ENCODE results near the gene NUDT8.
"Not testable (repeated sequence)": the region's sequence is repeated elsewhere in the genome, so short reads cannot be mapped to it uniquely, and the experiment has no call there.

Gene NUDT8

DNA sequence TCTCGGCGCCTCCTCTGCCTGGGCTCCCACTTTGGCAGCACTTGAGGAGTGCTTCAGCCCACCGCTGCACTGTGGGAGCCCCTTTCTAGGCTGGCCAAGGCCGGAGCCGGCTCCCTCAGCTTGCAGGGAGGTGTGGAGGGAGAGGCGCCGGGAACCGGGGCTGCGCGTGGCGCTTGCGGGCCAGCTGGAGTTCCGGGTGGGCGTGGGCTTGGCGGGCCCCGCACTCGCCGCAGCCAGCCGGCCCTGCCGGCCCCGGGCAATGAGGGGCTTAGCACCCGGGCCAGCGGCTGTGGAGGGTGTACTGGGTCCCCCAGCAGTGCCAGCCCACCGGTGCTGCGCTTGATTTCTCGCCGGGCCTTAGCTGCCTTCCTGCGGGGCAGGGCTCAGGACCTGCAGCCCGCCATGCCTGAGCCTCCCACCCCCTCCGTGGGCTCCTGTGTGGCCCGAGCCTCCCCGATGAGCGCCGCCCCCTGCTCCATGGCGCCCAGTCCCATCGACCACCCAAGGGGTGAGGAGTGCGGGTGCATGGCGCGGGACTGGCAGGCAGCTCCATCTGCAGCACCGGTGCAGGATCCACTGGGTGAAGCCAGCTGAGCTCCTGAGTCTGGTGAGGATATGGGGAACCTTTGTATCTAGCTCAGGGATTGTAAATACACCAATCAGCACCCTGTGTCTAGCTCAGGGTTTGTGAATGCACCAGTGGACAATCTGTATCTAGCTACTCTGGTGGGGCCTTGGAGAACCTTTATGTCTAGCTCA is 10.7 kb downstream of the NUDT8 start:
- not testable (repeated sequence) for ATAC-seq

DNA sequence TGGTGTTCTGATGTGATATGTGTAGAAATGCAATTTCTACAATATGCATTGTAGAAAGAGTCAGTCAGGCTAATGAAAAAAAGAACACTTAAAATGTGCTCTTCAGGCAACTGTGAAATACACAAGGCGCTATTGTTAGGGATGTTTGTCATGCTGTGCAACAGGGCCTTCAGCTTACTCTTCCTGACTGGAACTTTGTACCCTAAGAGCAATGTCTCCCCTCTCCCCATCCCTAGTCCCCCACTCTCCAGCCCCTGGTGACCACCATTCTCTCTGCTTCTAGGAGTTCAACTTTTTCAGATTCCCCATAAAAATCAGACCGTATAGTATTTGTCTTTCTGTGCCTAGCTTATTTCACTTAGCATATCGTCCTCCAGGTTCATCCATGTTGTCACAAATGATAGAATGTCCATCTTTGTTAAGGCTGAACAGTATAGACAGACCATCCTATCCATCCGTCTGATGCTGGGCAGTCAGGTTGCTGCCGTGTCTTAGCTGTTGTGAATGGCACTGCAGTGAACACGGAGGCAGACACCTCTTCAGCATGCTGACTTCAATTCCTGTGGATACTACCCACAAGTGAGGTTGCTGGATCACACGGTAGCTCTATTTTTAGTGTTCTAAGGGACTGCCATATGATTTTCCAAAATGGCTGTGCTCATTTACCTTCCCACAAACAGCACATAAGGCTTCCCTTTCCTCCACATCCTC is 12.3 kb downstream of the NUDT8 start:
- no peak for TF ChIP-seq POU6F1 (CRISPR knock-in tag; IDR thresholded peaks at IDR 0.05; ENCODE audit: borderline replicate concordance, low read depth)
- TF ChIP-seq ZNF70 (CRISPR knock-in tag; IDR thresholded peaks at IDR 0.05), result no peak
- TF ChIP-seq BACH2 (CRISPR knock-in tag; IDR thresholded peaks at IDR 0.05; ENCODE audit: borderline replicate concordance), result no peak
- no peak for TF ChIP-seq ZC3H10 (CRISPR knock-in tag; IDR thresholded peaks at IDR 0.05)
- no peak for TF ChIP-seq SNAI2 (CRISPR knock-in tag; IDR thresholded peaks at IDR 0.05)
- TF ChIP-seq ZNF565 (CRISPR knock-in tag; conservative IDR thresholded peaks at IDR 0.05; ENCODE audit: low read depth), result no peak
- TF ChIP-seq RARB (CRISPR knock-in tag; IDR thresholded peaks at IDR 0.05), result no peak
- no peak for TF ChIP-seq PPARA (CRISPR knock-in tag; IDR thresholded peaks at IDR 0.05; ENCODE audit: borderline replicate concordance)
- no peak for TF ChIP-seq TCF4 (CRISPR knock-in tag; IDR thresholded peaks at IDR 0.05; ENCODE audit: borderline replicate concordance)
- TF ChIP-seq ZFP3 (CRISPR knock-in tag; IDR thresholded peaks at IDR 0.05), result no peak
- TF ChIP-seq OSR1 (CRISPR knock-in tag; IDR thresholded peaks at IDR 0.05), result no peak
- no peak for TF ChIP-seq CSDC2 (CRISPR knock-in tag; IDR thresholded peaks at IDR 0.05)
- TF ChIP-seq, protein P1, sequence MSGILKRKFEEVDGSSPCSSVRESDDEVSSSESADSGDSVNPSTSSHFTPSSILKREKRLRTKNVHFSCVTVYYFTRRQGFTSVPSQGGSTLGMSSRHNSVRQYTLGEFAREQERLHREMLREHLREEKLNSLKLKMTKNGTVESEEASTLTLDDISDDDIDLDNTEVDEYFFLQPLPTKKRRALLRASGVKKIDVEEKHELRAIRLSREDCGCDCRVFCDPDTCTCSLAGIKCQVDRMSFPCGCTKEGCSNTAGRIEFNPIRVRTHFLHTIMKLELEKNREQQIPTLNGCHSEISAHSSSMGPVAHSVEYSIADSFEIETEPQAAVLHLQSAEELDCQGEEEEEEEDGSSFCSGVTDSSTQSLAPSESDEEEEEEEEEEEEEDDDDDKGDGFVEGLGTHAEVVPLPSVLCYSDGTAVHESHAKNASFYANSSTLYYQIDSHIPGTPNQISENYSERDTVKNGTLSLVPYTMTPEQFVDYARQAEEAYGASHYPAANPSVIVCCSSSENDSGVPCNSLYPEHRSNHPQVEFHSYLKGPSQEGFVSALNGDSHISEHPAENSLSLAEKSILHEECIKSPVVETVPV (CRISPR knock-in tag; IDR thresholded peaks at IDR 0.05), result no peak
- TF ChIP-seq, protein P2, sequence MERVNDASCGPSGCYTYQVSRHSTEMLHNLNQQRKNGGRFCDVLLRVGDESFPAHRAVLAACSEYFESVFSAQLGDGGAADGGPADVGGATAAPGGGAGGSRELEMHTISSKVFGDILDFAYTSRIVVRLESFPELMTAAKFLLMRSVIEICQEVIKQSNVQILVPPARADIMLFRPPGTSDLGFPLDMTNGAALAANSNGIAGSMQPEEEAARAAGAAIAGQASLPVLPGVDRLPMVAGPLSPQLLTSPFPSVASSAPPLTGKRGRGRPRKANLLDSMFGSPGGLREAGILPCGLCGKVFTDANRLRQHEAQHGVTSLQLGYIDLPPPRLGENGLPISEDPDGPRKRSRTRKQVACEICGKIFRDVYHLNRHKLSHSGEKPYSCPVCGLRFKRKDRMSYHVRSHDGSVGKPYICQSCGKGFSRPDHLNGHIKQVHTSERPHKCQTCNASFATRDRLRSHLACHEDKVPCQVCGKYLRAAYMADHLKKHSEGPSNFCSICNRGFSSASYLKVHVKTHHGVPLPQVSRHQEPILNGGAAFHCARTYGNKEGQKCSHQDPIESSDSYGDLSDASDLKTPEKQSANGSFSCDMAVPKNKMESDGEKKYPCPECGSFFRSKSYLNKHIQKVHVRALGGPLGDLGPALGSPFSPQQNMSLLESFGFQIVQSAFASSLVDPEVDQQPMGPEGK (CRISPR knock-in tag; IDR thresholded peaks at IDR 0.05; ENCODE audit: borderline replicate concordance), result no peak
- no peak for TF ChIP-seq ESRRG (CRISPR knock-in tag; IDR thresholded peaks at IDR 0.05)
- no peak for ATAC-seq

- ATAC-seq, result no peak
These were observed 13.1 kb downstream of the NUDT8 start for GRCh38 chr11:67616431-67617242.

More at GRCh38 chr11:67616431-67617242, 13.1 kb downstream of the NUDT8 start:
- no peak for TF ChIP-seq ZNF565 (CRISPR knock-in tag; conservative IDR thresholded peaks at IDR 0.05; ENCODE audit: low read depth)
- no peak for TF ChIP-seq ZFP3 (CRISPR knock-in tag; IDR thresholded peaks at IDR 0.05)
- TF ChIP-seq, protein P3, sequence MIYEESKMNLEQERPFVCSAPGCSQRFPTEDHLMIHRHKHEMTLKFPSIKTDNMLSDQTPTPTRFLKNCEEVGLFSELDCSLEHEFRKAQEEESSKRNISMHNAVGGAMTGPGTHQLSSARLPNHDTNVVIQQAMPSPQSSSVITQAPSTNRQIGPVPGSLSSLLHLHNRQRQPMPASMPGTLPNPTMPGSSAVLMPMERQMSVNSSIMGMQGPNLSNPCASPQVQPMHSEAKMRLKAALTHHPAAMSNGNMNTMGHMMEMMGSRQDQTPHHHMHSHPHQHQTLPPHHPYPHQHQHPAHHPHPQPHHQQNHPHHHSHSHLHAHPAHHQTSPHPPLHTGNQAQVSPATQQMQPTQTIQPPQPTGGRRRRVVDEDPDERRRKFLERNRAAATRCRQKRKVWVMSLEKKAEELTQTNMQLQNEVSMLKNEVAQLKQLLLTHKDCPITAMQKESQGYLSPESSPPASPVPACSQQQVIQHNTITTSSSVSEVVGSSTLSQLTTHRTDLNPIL (CRISPR knock-in tag; IDR thresholded peaks at IDR 0.05; ENCODE audit: low read depth), result no peak
- TF ChIP-seq ESRRG (CRISPR knock-in tag; IDR thresholded peaks at IDR 0.05), result no peak
- TF ChIP-seq CSDC2 (CRISPR knock-in tag; IDR thresholded peaks at IDR 0.05), result no peak
- TF ChIP-seq ARNTL (CRISPR knock-in tag; IDR thresholded peaks at IDR 0.05; ENCODE audit: borderline replicate concordance, low read depth), result no peak
- no peak for TF ChIP-seq ZC3H10 (CRISPR knock-in tag; IDR thresholded peaks at IDR 0.05)
- TF ChIP-seq, protein P2 (CRISPR knock-in tag; IDR thresholded peaks at IDR 0.05; ENCODE audit: borderline replicate concordance), result no peak
- TF ChIP-seq BACH2 (CRISPR knock-in tag; IDR thresholded peaks at IDR 0.05; ENCODE audit: borderline replicate concordance), result no peak
- no peak for TF ChIP-seq ZNF70 (CRISPR knock-in tag; IDR thresholded peaks at IDR 0.05)
- TF ChIP-seq POU6F1 (CRISPR knock-in tag; IDR thresholded peaks at IDR 0.05; ENCODE audit: borderline replicate concordance, low read depth), result no peak
- TF ChIP-seq, protein P4, sequence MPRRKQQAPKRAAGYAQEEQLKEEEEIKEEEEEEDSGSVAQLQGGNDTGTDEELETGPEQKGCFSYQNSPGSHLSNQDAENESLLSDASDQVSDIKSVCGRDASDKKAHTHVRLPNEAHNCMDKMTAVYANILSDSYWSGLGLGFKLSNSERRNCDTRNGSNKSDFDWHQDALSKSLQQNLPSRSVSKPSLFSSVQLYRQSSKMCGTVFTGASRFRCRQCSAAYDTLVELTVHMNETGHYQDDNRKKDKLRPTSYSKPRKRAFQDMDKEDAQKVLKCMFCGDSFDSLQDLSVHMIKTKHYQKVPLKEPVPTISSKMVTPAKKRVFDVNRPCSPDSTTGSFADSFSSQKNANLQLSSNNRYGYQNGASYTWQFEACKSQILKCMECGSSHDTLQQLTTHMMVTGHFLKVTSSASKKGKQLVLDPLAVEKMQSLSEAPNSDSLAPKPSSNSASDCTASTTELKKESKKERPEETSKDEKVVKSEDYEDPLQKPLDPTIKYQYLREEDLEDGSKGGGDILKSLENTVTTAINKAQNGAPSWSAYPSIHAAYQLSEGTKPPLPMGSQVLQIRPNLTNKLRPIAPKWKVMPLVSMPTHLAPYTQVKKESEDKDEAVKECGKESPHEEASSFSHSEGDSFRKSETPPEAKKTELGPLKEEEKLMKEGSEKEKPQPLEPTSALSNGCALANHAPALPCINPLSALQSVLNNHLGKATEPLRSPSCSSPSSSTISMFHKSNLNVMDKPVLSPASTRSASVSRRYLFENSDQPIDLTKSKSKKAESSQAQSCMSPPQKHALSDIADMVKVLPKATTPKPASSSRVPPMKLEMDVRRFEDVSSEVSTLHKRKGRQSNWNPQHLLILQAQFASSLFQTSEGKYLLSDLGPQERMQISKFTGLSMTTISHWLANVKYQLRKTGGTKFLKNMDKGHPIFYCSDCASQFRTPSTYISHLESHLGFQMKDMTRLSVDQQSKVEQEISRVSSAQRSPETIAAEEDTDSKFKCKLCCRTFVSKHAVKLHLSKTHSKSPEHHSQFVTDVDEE (CRISPR knock-in tag; IDR thresholded peaks at IDR 0.05), result no peak
- TF ChIP-seq RARB (CRISPR knock-in tag; IDR thresholded peaks at IDR 0.05), result no peak
- TF ChIP-seq ZFP30 (CRISPR knock-in tag; IDR thresholded peaks at IDR 0.05), result no peak
- no peak for TF ChIP-seq OSR1 (CRISPR knock-in tag; IDR thresholded peaks at IDR 0.05)
- TF ChIP-seq GLIS3 (CRISPR knock-in tag; IDR thresholded peaks at IDR 0.05), result no peak
- TF ChIP-seq TCF4 (CRISPR knock-in tag; IDR thresholded peaks at IDR 0.05; ENCODE audit: borderline replicate concordance), result no peak
- TF ChIP-seq ZNF8 (CRISPR knock-in tag; IDR thresholded peaks at IDR 0.05), result no peak

Measured in SK-N-SH treated with all-trans-retinoic acid at 6 μM for 48 hours (cell line).